ENCODE measurements around the gene TSHZ2. TPM values are rescaled to one million over a fixed set of nuclear protein-coding genes. Genes with fewer than 3 reads are reported as not detected.

TSHZ2 gene
- total RNA-seq, 1 donor from 2014 or later: 51.9 TPM

GRCh38 chr20:53260591-53260990 lies 288.4 kb downstream of the TSHZ2 start:
- Histone ChIP-seq H3K27me3 (no peaks in the 10 kb centered on the region), H3K4me3 (no peak overlapping the region), H3K27ac (no peak overlapping the region), H3K4me1 (no peaks in the 10 kb centered on the region), H3K9me3 (no peaks in the 10 kb centered on the region), H3K36me3 (no peaks in the 10 kb centered on the region)
- DNase-seq (ENCODE audit: low spot score in 2 of 2): no peak
- intact Hi-C loops (cut with DNase I): no loop called here
- TF ChIP-seq CTCF (IDR thresholded peaks at IDR 0.05): no peak

- no peaks in the 10 kb centered on the region for H3K9me3 ChIP-seq
- no peak overlapping the region for H3K27ac ChIP-seq
- intact Hi-C loops (cut with DNase I): no loop called here
- H3K27me3 ChIP-seq: no peaks in the 10 kb centered on the region
- TF ChIP-seq CTCF (IDR thresholded peaks at IDR 0.05): no peak
- no peaks in the 10 kb centered on the region for H3K36me3 ChIP-seq
- H3K4me1 ChIP-seq: no peaks in the 10 kb centered on the region
- H3K4me3 ChIP-seq: no peak overlapping the region
- no peak for DNase-seq (ENCODE audit: low spot score in 2 of 2)
Observed at GRCh38 chr20:53262365-53262764, 290.2 kb downstream of the TSHZ2 start.

- H3K27me3 ChIP-seq: no peaks in the 10 kb centered on the region
- DNase-seq (ENCODE audit: low spot score in 2 of 2): no peak
- H3K36me3 ChIP-seq: no peaks in the 10 kb centered on the region
- no peak overlapping the region for H3K27ac ChIP-seq
- H3K4me1 ChIP-seq: no peaks in the 10 kb centered on the region
- no peaks in the 10 kb centered on the region for H3K9me3 ChIP-seq
- no peak for TF ChIP-seq CTCF (IDR thresholded peaks at IDR 0.05)
- intact Hi-C loops (cut with DNase I): no loop called here
- no peak overlapping the region for H3K4me3 ChIP-seq
Observed at GRCh38 chr20:53263554-53264438, 291.6 kb downstream of the TSHZ2 start.

GRCh38 chr20:53264604-53265003 lies 292.4 kb downstream of the TSHZ2 start:
- Histone ChIP-seq H3K27ac (no peak overlapping the region), H3K36me3 (no peaks in the 10 kb centered on the region), H3K27me3 (no peaks in the 10 kb centered on the region), H3K4me3 (no peak overlapping the region), H3K4me1 (no peaks in the 10 kb centered on the region), H3K9me3 (no peaks in the 10 kb centered on the region)
- no peak for TF ChIP-seq CTCF (IDR thresholded peaks at IDR 0.05)
- DNase-seq (ENCODE audit: low spot score in 2 of 2): no peak
- intact Hi-C loops (cut with DNase I): no loop called here

GRCh38 chr20:53265304-53265875 lies 293.2 kb downstream of the TSHZ2 start:
- Histone ChIP-seq H3K4me1 (no peaks in the 10 kb centered on the region), H3K27ac (no peak overlapping the region), H3K9me3 (no peaks in the 10 kb centered on the region), H3K4me3 (no peak overlapping the region), H3K27me3 (no peaks in the 10 kb centered on the region), H3K36me3 (no peaks in the 10 kb centered on the region)
- TF ChIP-seq CTCF (IDR thresholded peaks at IDR 0.05): no peak
- intact Hi-C loops (cut with DNase I): no loop called here
- DNase-seq (ENCODE audit: low spot score in 2 of 2): no peak

Data from ascending aorta (tissue), 2 donors.